Natural killer cell treated with Interleukin-12 subunit alpha and Interleukin-12 subunit beta and Interleukin-15 and Interleukin-18, amount 100 ng/mL, for 72 hours (primary cell): ENCODE data around the gene COQ3. TPM values are rescaled to one million over a fixed set of nuclear protein-coding genes. Genes with fewer than 3 reads are reported as not detected.

ENCODE experiments used
- ATAC-seq, 2 donors: fragments of 150-1000 bp; cut with Tn5 transposase in 1 of 2; sonication (Bioruptor Pico), chemical (Tn5 transposase) in 1 of 2; 2 replicates each; pipeline ENCODE4 v1.10.0; 2021
- DNase-seq: peaks from one replicate; pipeline ENCODE4 v3.0.0; 2022; ENCODE audit warnings: low spot score
- H3K27ac Mint-ChIP-seq, 2 donors: 1 replicate in 1 of 2; 2 replicates in 1 of 2; pipeline ENCODE4 v1.8.0; 2022; ENCODE audit warnings: mixed read lengths in 2 of 2, mild to moderate bottlenecking in 1 of 2, moderate library complexity in 1 of 2
- H3K27me3 Mint-ChIP-seq, 2 donors: 1 replicate in 1 of 2; 2 replicates in 1 of 2; pipeline ENCODE4 v1.8.0; 2022; ENCODE audit warnings: mixed read lengths in 2 of 2
- H3K36me3 Mint-ChIP-seq: one replicate; pipeline ENCODE4 v1.8.0; 2022; ENCODE audit warnings: mixed read lengths
- H3K4me1 Mint-ChIP-seq, 2 donors: 1 replicate in 1 of 2; 2 replicates in 1 of 2; pipeline ENCODE4 v1.8.0; 2022; ENCODE audit warnings: low read depth in 2 of 2, mixed read lengths in 2 of 2, mild to moderate bottlenecking in 1 of 2
- H3K4me3 Mint-ChIP-seq: one replicate; pipeline ENCODE4 v1.8.0; 2022; ENCODE audit warnings: mixed read lengths
- H3K9me3 Mint-ChIP-seq: 2 replicates; pipeline ENCODE4 v1.8.0; 2022; ENCODE audit warnings: mixed read lengths
- total RNA-seq, 2 donors: library from RNA; stranded (reverse); gene quantifications; one replicate each; pipeline ENCODE4 v1.2.3, GENCODE V29; 2022

COQ3 gene
- total RNA-seq, 2 donors from 2014 or later: 7.9 to 12.5 TPM

- Mint-ChIP-seq H3K4me1 (peaks cover 4 to 9% of the 10 kb centered on the region in 2 donors), H3K36me3 (no peaks in the 10 kb centered on the region), H3K27ac (no peak overlapping the region), H3K27me3 (peaks cover 39 to 46% of the 10 kb centered on the region in 2 donors), H3K4me3 (no peak overlapping the region), H3K9me3 (no peaks in the 10 kb centered on the region)
- no peak for DNase-seq
- no peak for ATAC-seq
These were observed 34.2 kb downstream of the COQ3 start for GRCh38 chr6:99359800-99360199.

DNA sequence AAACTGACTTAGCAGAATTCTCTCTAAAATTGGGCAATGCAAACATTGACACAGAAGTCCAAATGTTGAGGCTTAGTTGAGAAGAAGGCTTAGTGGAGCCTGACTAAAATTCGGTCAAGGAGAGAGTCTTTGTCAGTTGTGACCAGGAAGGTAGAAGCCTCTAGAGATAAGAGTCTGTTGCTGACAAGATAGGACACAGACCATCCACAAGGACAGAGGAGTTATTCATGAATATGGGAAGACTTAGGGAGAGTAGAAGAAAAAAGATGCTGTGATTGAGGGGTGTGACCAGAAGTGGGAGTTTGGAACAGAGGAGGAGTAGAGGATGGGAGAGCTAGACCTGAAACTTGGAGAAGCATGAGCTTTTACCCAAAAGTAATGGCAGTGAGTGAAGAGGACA, 37.4 kb downstream of the COQ3 start:
- Mint-ChIP-seq H3K36me3 (no peaks in the 10 kb centered on the region), H3K27me3 (peaks cover 40 to 57% of the 10 kb centered on the region in 2 donors), H3K27ac (no peak overlapping the region)

DNA sequence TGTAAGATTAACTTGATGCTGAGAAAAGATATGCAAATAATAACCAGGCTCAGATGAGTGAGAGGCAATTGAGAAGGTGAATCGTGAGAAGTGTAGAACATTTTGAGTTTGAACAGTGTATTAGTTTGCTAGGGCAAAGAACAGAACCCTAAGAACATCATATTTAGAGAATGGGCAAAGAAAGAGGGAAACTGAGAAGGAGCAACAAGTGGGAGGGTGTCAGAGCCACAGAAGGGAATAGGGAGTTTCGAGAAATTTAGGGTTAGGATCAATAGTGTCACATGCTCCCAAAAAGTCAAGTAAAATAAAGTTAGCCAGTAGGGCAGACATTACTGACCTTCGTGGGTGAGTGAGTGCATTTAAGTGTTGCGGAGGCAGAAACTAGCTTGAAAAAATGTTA, 39.0 kb downstream of the COQ3 start:
- Mint-ChIP-seq H3K36me3 (no peaks in the 10 kb centered on the region), H3K4me3 (no peak overlapping the region), H3K27ac (no peak overlapping the region), H3K27me3 (peaks cover 41 to 58% of the 10 kb centered on the region in 2 donors), H3K4me1 (no peaks in the 10 kb centered on the region), H3K9me3 (no peaks in the 10 kb centered on the region)
- no peak for DNase-seq
- ATAC-seq: no peak

More for the DNA sequence above, 37.4 kb downstream of the COQ3 start:
- ATAC-seq: no peak
- H3K9me3 Mint-ChIP-seq: no peaks in the 10 kb centered on the region
- DNase-seq: no peak
- H3K4me1 Mint-ChIP-seq: no peaks in the 10 kb centered on the region
- H3K4me3 Mint-ChIP-seq: no peak overlapping the region

DNA sequence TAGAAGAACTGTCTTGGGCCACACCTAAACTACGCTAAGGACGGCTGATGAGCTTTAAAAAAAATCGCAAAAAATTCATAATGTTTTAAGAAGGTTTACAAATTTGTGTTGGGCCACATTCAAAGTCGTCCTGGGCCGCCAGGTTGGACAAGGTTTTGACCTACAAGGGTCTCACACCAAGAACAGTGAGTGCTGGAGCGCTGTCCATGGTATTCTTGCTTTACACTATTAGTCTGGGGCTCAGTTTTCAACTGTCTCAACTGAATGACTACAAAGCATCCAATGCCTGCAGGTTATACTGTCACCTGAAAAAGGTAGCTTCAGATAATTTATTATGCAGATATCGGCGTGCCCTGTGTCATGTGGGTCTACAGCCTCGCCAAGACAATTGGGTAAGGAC, 40.9 kb downstream of the COQ3 start:
- Mint-ChIP-seq H3K36me3 (no peaks in the 10 kb centered on the region), H3K4me3 (no peak overlapping the region), H3K27me3 (peaks cover 45 to 56% of the 10 kb centered on the region in 2 donors), H3K9me3 (no peaks in the 10 kb centered on the region), H3K27ac (no peak overlapping the region), H3K4me1 (no peaks in the 10 kb centered on the region)
- no peak for ATAC-seq
- no peak for DNase-seq

GRCh38 chr6:99350573-99350972, 43.4 kb downstream of the COQ3 start:
- no peaks in the 10 kb centered on the region for H3K4me1 Mint-ChIP-seq
- H3K4me3 Mint-ChIP-seq: no peak overlapping the region
- H3K36me3 Mint-ChIP-seq: no peaks in the 10 kb centered on the region

GRCh38 chr6:99349171-99350141, 44.5 kb downstream of the COQ3 start, which contains the start of gene FAXC:
Gene FAXC, minus strand, starts transcription at chr6:99349674. Its CDS starts 302 bp downstream, at chr6:99349372.
- Mint-ChIP-seq H3K27ac (no peak within 1 kb of the TSS), H3K27me3 (peaks cover 40 to 55% of the 10 kb centered on the region in 2 donors), H3K36me3 (no peaks in the 10 kb centered on the region), H3K9me3 (no peaks in the 10 kb centered on the region), H3K4me3 (no peak within 1 kb of the TSS), H3K4me1 (peaks cover 0 to under 1% of the 10 kb centered on the region in 2 donors)
- peak; percentile 55 to 68 for ATAC-seq
- no peak for DNase-seq

More at GRCh38 chr6:99350573-99350972, 43.4 kb downstream of the COQ3 start:
- no peak for DNase-seq
- ATAC-seq: no peak
- H3K27ac Mint-ChIP-seq: no peak overlapping the region
- no peaks in the 10 kb centered on the region for H3K9me3 Mint-ChIP-seq
- H3K27me3 Mint-ChIP-seq: peaks cover 39 to 59% of the 10 kb centered on the region in 2 donors

GRCh38 chr6:99348288-99349170, 45.5 kb downstream of the COQ3 start:
- peaks cover 44 to 58% of the 10 kb centered on the region in 2 donors for H3K27me3 Mint-ChIP-seq
- H3K27ac Mint-ChIP-seq: no peak overlapping the region
- no peak overlapping the region for H3K4me3 Mint-ChIP-seq
- no peaks in the 10 kb centered on the region for H3K36me3 Mint-ChIP-seq
- DNase-seq (no peak), ATAC-seq (no peak)
- peaks cover 0 to 7% of the 10 kb centered on the region in 2 donors for H3K4me1 Mint-ChIP-seq
- H3K9me3 Mint-ChIP-seq: no peaks in the 10 kb centered on the region

GRCh38 chr6:99347804-99348203, 46.2 kb downstream of the COQ3 start:
- Mint-ChIP-seq H3K9me3 (no peaks in the 10 kb centered on the region), H3K27ac (no peak overlapping the region), H3K4me1 (peaks cover 0 to 7% of the 10 kb centered on the region in 2 donors), H3K27me3 (peaks cover 43 to 55% of the 10 kb centered on the region in 2 donors), H3K36me3 (no peaks in the 10 kb centered on the region), H3K4me3 (no peak overlapping the region)
- ATAC-seq: no peak
- no peak for DNase-seq

GRCh38 chr6:99346595-99346994, 47.4 kb downstream of the COQ3 start:
- no peaks in the 10 kb centered on the region for H3K9me3 Mint-ChIP-seq
- DNase-seq (no peak), ATAC-seq (no peak)
- H3K4me1 Mint-ChIP-seq: peaks cover 0 to 7% of the 10 kb centered on the region in 2 donors
- H3K27me3 Mint-ChIP-seq: peaks cover 43 to 54% of the 10 kb centered on the region in 2 donors
- no peak overlapping the region for H3K4me3 Mint-ChIP-seq
- H3K27ac Mint-ChIP-seq: no peak overlapping the region
- H3K36me3 Mint-ChIP-seq: no peaks in the 10 kb centered on the region

GRCh38 chr6:99345164-99345563, 48.8 kb downstream of the COQ3 start:
- Mint-ChIP-seq H3K9me3 (no peaks in the 10 kb centered on the region), H3K4me3 (no peak overlapping the region), H3K4me1 (peaks cover 0 to 7% of the 10 kb centered on the region in 2 donors), H3K27ac (no peak overlapping the region), H3K36me3 (no peaks in the 10 kb centered on the region), H3K27me3 (peaks cover 31 to 40% of the 10 kb centered on the region in 2 donors)
- ATAC-seq (no peak), DNase-seq (no peak)

GRCh38 chr6:99344289-99344688, 49.7 kb downstream of the COQ3 start:
- Mint-ChIP-seq H3K4me1 (peaks cover 0 to 7% of the 10 kb centered on the region in 2 donors), H3K27me3 (peaks cover 35 to 45% of the 10 kb centered on the region in 2 donors), H3K27ac (no peak overlapping the region), H3K36me3 (no peaks in the 10 kb centered on the region), H3K4me3 (no peak overlapping the region), H3K9me3 (no peaks in the 10 kb centered on the region)
- ATAC-seq (peak in 1 of 2 donors; percentile 33), DNase-seq (no peak)

GRCh38 chr6:99341862-99342455, 52.0 kb downstream of the COQ3 start:
- DNase-seq (no peak), ATAC-seq (no peak)
- no peaks in the 10 kb centered on the region for H3K36me3 Mint-ChIP-seq
- H3K27me3 Mint-ChIP-seq: peaks cover 36 to 44% of the 10 kb centered on the region in 2 donors
- peaks cover 0 to 7% of the 10 kb centered on the region in 2 donors for H3K4me1 Mint-ChIP-seq
- no peak overlapping the region for H3K27ac Mint-ChIP-seq
- H3K9me3 Mint-ChIP-seq: no peaks in the 10 kb centered on the region
- H3K4me3 Mint-ChIP-seq: no peak overlapping the region

DNA sequence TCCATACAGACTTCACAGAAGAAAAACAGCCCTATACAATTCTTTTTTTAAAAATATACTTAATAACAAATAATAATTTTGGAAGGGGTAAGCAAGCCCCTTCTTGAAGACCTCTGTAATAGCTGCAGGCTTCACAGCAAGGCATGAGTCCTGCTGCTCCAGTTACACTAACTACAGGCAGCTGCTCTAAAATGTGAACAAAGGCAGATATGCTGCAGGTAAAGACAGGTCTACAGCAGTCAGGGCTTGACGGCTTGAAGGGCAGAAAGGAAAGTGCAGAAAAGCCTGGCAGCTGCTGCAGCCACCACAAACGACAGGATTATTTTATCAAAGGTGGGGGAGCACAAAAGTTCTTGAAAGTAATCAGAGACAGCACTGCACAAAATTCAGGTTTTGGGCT, 55.8 kb downstream of the COQ3 start:
- no peak overlapping the region for H3K4me3 Mint-ChIP-seq
- no peaks in the 10 kb centered on the region for H3K9me3 Mint-ChIP-seq
- DNase-seq: no peak
- H3K27ac Mint-ChIP-seq: no peak overlapping the region
- H3K4me1 Mint-ChIP-seq: no peaks in the 10 kb centered on the region
- no peak for ATAC-seq
- H3K27me3 Mint-ChIP-seq: peaks cover 24% of the 10 kb centered on the region in 2 donors
- H3K36me3 Mint-ChIP-seq: no peaks in the 10 kb centered on the region
